Stomach (tissue), 9 donors: ENCODE data around the gene ELAVL2. TPM values are rescaled to one million over a fixed set of nuclear protein-coding genes. Genes with fewer than 3 reads are reported as not detected.

Source experiments
- DNase-seq, 2 donors: peaks; one replicate each; pipeline versions ENCODE4 v3.0.0 to v3.0.0-alpha.2; 2013 to 2019
- H3K27ac ChIP-seq, 5 donors: fragments of 200-600 bp in 4 of 5; sonication (generic) in 4 of 5; one replicate each; pipeline ENCODE4 v1.5.1; 2013 to 2019; ENCODE audit warnings: mild to moderate bottlenecking in 1 of 5, moderate library complexity in 1 of 5
- H3K27me3 ChIP-seq, 3 donors: fragments of 200-600 bp; sonication (generic); one replicate each; pipeline ENCODE4 v1.5.1; 2017 to 2019; ENCODE audit warnings: mixed run types in 1 of 3
- H3K36me3 ChIP-seq, 4 donors: fragments of 200-600 bp; sonication (generic); 1 replicate in 3 of 4; 2 replicates in 1 of 4; pipeline ENCODE4 v1.5.1; 2016 to 2019
- H3K4me1 ChIP-seq, 4 donors: fragments of 200-600 bp; sonication (generic); one replicate each; pipeline ENCODE4 v1.5.1; 2016 to 2019
- H3K4me3 ChIP-seq, 4 donors: fragments of 200-600 bp; sonication (generic) in 3 of 4; one replicate each; pipeline ENCODE4 v1.5.1; 2016 to 2019; ENCODE audit warnings: mild to moderate bottlenecking in 1 of 4
- H3K9me3 ChIP-seq, 4 donors: fragments of 200-600 bp; sonication (generic); one replicate each; pipeline ENCODE4 v1.5.1; 2016 to 2019
- CTCF ChIP-seq, 7 experiments: fragments of 450-650 bp in 4 of 7; fragments of 200-600 bp in 3 of 7; sonication (generic) in 3 of 7; IDR thresholded peaks; one replicate each; pipeline ENCODE4 v1.5.1; 2016 to 2019; ENCODE audit warnings: antibody characterized with exemption in 7 of 7, control low read depth in 2 of 7, mild to moderate bottlenecking in 1 of 7
- EP300 ChIP-seq: sonication (generic); formaldehyde crosslinking; IDR thresholded peaks from one replicate; pipeline ENCODE4 v1.6.1; 2017; ENCODE audit warnings: antibody characterized with exemption
- POLR2A ChIP-seq, 4 donors: fragments of 450-650 bp; IDR thresholded peaks; one replicate each; pipeline ENCODE4 v1.6.1; 2016; ENCODE audit warnings: antibody characterized with exemption in 4 of 4, control low read depth in 2 of 4, mild to moderate bottlenecking in 1 of 4, moderate library complexity in 1 of 4
- POLR2AphosphoS5 ChIP-seq, 3 donors: sonication (generic); formaldehyde crosslinking; IDR thresholded peaks; one replicate each; pipeline ENCODE4 v1.6.1; 2016; ENCODE audit warnings: antibody characterized with exemption in 3 of 3
- WGBS, 5 donors: extraction: QIAGEN DNeasy Blood & Tissue Kit in 3 of 5; methylation state at CpG; one replicate each; pipeline versions ENCODE4 v1.1.5 to v1.1.7; 2013 to 2018; 5-methylcytosine and 5-hydroxymethylcytosine counted together
- intact Hi-C: fragments of 100-400 bp; cut with DNase I; formaldehyde crosslinking; loops from one replicate; pipeline ENCODE4 v1.15.1; 2023; ENCODE audit warnings: low total_unique reads
- polyA plus RNA-seq, 3 donors: library from polyadenylated mRNA; stranded (reverse); fragments of 200-250 nt; gene quantifications; one replicate each; pipeline ENCODE4 v1.2.3, GENCODE V29; 2013
- total RNA-seq, 5 donors: library from RNA; depleted of rRNA; stranded (reverse); fragments of >200 nt; gene quantifications; one replicate each; pipeline versions ENCODE4 v1.1.0 to v1.2.3, GENCODE V29; 2014 to 2016
- donor health status: healthy with polysubstance abuse.
- donor health status: Bipolar disorder and iron deficiency.
- donor health status: healthy.

Gene ELAVL2
- total and polyA plus RNA-seq, 8 donors = 0.06 to 1.1 (median 0.18) TPM; not detected in 5

GRCh38 chr9:23739753-23740152 lies 86.3 kb downstream of the ELAVL2 start:
- Histone ChIP-seq H3K4me3 (no peak overlapping the region), H3K27me3 (no peaks in the 10 kb centered on the region), H3K4me1 (no peaks in the 10 kb centered on the region), H3K27ac (no peak overlapping the region), H3K9me3 (no peaks in the 10 kb centered on the region), H3K36me3 (no peaks in the 10 kb centered on the region)
- intact Hi-C loops = no loop called here
- no peak for DNase-seq
- 61 to 83% (median 71%) methylated on average over 3 of the region's 3 CpGs for WGBS, 5 donors
- TF ChIP-seq CTCF (IDR thresholded peaks at IDR 0.05) (no peak), EP300 (no peak), POLR2AphosphoS5 (IDR thresholded peaks at IDR 0.05) (no peak), POLR2A (IDR thresholded peaks at IDR 0.05) (no peak)

- no peaks in the 10 kb centered on the region for H3K36me3 ChIP-seq
- TF ChIP-seq EP300 = no peak
Observed at GRCh38 chr9:23736293-23736692, 89.7 kb downstream of the ELAVL2 start.

DNA sequence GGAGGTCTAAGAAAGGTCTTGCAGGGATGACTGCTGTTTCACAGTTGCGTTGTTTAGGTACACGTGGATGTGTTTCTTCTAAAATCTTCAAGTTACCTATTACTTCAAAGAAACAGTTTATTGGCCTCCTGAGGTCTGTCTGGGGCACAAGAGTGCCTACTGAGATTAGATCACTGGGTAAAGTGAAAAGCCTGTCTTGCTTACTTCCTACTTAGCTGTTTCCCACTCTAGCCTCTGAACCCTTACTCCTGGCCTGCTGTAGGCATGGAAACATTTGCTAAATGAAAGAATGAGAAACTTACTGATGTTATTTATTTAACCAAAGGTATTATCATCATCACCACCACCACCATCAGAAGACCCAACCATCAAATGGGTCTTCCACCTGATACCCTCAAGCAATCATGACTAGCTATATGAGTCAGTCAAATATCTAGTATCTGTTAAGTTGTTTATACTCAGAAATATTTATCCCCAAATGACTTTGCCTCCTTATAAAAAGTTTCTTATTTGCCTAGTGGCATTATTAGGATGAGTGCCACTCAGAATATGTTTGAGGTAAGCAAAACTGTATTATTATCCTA lies 92.5 kb downstream of the ELAVL2 start:
- DNase-seq = no peak
- 75 to 89% (median 83%) methylated on average over 2 of the region's 2 CpGs for WGBS, 5 donors

More at GRCh38 chr9:23736293-23736692, 89.7 kb downstream of the ELAVL2 start:
- Histone ChIP-seq H3K27ac (no peak overlapping the region), H3K27me3 (no peaks in the 10 kb centered on the region), H3K4me1 (no peaks in the 10 kb centered on the region), H3K9me3 (no peaks in the 10 kb centered on the region), H3K4me3 (no peak overlapping the region)
- DNase-seq = no peak
- intact Hi-C loops = no loop called here
- WGBS, 5 donors = 78 to 84% (median 83%) methylated on average over 5 of the region's 5 CpGs

GRCh38 chr9:23731353-23731752 lies 94.7 kb downstream of the ELAVL2 start:
- TF ChIP-seq CTCF (IDR thresholded peaks at IDR 0.05) (no peak), POLR2A (IDR thresholded peaks at IDR 0.05) (no peak)
- Histone ChIP-seq H3K4me1 (no peaks in the 10 kb centered on the region), H3K9me3 (no peaks in the 10 kb centered on the region), H3K27me3 (no peaks in the 10 kb centered on the region), H3K36me3 (no peaks in the 10 kb centered on the region), H3K27ac (no peak overlapping the region), H3K4me3 (no peak overlapping the region)
- intact Hi-C loops = no loop called here
- no peak for DNase-seq
- WGBS, 5 donors = 55 to 67% (median 61%) methylated on average over 3 of the region's 3 CpGs

More for the DNA sequence above, 92.5 kb downstream of the ELAVL2 start:
- Histone ChIP-seq H3K27ac (no peak overlapping the region), H3K9me3 (no peaks in the 10 kb centered on the region), H3K4me3 (no peak overlapping the region), H3K4me1 (no peaks in the 10 kb centered on the region), H3K36me3 (no peaks in the 10 kb centered on the region), H3K27me3 (no peaks in the 10 kb centered on the region)
- TF ChIP-seq EP300 = no peak
- no peak for TF ChIP-seq CTCF (IDR thresholded peaks at IDR 0.05)
- no peak for TF ChIP-seq POLR2A (IDR thresholded peaks at IDR 0.05)
- TF ChIP-seq POLR2AphosphoS5 (IDR thresholded peaks at IDR 0.05) = no peak
- intact Hi-C loops = no loop called here

GRCh38 chr9:23730364-23730763 lies 95.7 kb downstream of the ELAVL2 start:
- no peak for TF ChIP-seq EP300
- TF ChIP-seq CTCF (IDR thresholded peaks at IDR 0.05) = no peak
- no peak for TF ChIP-seq POLR2A (IDR thresholded peaks at IDR 0.05)
- TF ChIP-seq POLR2AphosphoS5 (IDR thresholded peaks at IDR 0.05) = no peak
- intact Hi-C loops = no loop called here
- no peaks in the 10 kb centered on the region for H3K9me3 ChIP-seq

More at GRCh38 chr9:23730364-23730763, 95.7 kb downstream of the ELAVL2 start:
- Histone ChIP-seq H3K4me3 (no peak overlapping the region), H3K27ac (no peak overlapping the region), H3K27me3 (no peaks in the 10 kb centered on the region), H3K36me3 (no peaks in the 10 kb centered on the region), H3K4me1 (no peaks in the 10 kb centered on the region)
- DNase-seq = no peak
- WGBS, 5 donors = 64 to 89% (median 85%) methylated on average over 2 of the region's 2 CpGs
